HG03045 (cell line): Measurements from ENCODE around the gene CLNK.
"Not testable (repeated sequence)": the region's sequence is repeated elsewhere in the genome, so short reads cannot be mapped to it uniquely, and the experiment has no call there.

Source experiments
- ATAC-seq: cut with Tn5 transposase; IDR thresholded peaks from one replicate; pipeline ENCODE4 v1.9.1; 2021; ENCODE audit warnings: mild to moderate bottlenecking, moderate library complexity; ENCODE audit not compliant: unreplicated experiment

The CLNK gene

DNA sequence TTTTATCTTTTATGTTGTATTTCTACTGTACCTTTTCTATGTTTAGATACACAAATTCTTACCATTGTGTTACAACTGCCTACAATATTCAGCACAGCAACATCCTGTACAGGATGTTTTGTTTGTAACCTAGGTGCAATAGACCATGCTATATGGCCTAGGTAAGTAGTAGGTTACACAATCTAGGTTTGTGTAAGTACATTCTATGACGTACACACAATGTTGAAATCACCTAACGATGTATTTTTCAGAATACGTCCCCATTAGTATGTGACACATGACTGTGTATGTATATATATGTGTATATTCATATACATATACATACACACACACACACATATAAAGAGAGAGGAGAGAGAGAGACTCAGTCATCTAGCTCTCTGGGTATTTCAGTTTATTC, 103.5 kb downstream of the CLNK start:
- no peak for ATAC-seq

DNA sequence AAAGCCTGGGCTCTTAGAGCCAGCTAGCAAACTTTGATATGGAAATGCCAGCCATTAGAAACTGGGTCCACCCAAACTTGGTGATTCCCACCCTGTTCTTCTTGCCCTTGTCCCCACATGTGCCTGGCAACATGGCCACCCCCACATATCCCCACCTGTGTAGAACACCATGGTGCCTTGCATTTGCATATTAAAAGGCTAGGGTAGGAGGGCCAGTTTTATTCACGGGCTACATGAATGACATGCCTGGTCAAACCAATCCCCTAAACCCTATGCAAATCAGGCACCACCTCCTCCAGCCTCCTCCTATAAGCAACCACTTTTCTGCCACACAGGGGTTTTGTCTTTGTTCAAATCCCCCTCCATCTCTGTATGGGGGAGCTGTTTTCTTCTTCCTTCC, 104.9 kb downstream of the CLNK start:
- ATAC-seq, result no peak

DNA sequence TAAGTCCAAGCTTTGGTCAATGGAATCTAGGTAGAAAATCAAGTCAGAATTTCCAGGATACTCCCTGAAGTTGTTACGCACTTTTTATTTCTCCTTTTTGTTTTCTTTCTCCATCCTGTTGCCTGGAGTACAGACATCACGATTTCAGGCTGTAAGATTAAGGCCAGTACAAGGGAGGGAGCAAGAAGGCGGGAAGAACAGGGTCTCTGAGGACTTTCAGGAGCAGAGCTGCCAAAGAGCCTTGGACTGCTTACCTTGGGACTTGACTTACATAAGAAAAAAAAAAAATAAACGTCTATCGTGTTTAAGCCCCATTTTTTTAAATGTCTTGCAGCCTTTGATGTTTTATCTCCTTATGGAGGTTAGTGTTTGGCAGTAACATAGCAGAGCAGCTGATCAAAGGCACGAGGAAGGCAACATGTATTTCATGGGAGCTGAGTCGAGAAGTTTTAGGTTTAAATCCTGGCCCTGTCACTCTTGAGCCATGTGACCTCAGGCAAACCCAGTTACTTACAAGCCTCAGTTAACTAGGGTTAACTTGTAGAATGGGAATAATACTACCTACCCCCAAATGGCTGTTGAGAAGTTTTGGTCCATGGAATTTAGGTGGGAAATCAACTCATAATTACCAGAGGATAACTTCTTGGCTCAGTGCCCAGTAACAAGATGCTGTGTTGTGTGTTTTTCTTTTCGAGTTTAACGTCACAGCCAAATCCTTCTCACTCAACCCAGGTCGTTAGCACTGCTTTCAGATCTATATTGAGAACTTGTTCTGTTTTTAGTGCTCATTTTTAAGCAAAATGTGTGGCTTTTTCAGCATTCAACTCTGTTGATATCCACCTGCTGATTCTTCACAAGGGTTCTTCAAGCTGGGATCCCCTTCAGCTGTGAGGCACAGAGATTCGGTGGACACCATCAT, 106.8 kb downstream of the CLNK start:
- ATAC-seq, result peak; percentile 75

DNA sequence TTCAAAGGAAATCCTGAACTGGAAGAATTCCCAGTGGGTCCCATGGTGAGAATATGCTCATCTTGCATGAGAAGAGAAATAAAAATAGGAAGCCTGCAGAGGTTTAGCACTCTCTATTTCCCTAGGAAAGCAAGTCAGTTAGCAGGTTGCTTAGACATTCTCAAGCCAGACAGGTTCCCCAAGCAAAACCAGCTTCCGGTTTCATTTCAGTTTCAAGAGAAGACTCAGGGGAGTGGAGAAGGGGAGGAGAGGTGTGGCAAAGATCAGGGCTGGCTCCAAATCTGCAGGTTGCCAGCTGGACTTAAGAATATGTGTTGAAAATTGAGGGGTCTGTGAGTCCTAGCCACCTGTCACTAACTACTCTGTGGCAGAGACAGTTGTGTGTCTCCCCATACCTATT, 107.5 kb downstream of the CLNK start:
- peak; percentile 61 for ATAC-seq

DNA sequence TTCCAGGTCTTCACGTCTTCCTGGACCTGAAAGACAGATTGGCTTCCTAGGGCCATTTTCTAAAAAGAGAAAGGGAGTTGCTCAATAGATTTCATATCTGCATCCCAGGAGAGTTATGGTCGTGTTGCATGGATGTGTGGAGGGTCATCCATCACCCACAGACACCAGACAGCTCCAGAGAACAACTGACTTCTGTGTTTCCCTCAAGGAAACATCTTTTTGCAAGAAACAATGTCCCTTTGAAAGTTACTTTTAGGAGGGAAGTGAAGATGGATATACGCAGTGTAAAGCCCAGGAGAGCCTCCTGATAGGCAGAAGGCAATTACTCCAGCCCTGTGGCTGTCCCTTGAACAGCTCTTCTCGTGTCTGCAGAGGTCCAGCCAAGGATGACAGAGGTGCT, 108.3 kb downstream of the CLNK start:
- ATAC-seq, result no peak

DNA sequence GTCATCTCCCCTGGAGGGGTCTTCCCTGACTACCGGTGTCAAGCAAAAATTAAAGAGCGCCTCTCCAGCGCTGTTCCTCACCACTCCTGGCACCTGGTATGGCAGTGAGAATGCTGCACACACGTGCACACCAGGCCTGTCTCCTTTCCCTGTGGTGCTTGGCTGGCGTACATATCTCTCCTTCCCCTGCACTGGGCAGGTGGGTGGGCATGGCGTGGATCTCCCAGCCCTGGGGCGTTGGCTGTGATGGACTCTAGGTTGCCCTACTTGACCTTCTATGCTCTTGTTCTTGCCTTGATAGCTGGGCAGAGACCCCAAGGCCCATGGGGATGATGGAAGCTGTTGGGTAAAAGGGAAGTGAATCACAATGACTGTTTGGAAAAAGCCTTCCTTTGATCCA, 109.2 kb downstream of the CLNK start:
- ATAC-seq, result no peak

DNA sequence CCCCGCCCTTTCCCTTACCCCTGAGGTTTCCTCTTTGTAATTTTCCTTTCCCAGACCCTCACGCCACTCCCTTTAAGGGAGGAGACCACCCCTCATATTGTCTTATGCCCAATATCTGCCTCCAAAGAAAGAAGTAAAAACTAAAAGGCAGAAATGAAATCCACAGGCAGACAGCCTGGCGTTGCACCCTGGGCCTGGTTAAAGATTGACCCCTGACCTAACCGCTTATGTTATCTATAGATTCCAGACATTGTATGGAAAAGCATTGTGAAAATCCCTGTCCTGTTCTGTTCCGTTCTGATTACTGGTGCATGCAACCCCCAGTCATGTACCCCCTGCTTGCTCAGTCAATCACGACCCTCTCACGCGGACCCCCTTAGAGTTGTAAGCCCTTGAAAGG, 110.0 kb downstream of the CLNK start:
- ATAC-seq, result not testable (repeated sequence)

DNA sequence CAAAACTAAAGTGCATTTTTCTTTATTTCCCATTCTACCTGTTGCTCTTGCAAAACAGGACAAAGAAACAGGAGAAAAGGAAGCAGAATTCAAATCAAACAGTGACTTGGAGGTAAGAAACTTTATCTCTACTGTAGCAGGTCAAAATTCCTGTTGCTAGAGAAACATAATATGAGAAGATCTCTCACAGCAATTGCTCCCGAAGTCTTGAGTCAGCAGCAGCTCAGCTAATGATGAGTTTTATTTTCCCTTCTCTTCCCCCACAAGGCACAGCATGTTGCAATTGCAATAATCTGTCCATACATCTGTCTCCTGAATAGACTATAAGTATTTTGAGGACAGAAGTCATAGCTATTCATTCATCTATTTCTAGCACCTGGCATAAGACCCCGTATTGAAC, 112.7 kb downstream of the CLNK start:
- no peak for ATAC-seq

DNA sequence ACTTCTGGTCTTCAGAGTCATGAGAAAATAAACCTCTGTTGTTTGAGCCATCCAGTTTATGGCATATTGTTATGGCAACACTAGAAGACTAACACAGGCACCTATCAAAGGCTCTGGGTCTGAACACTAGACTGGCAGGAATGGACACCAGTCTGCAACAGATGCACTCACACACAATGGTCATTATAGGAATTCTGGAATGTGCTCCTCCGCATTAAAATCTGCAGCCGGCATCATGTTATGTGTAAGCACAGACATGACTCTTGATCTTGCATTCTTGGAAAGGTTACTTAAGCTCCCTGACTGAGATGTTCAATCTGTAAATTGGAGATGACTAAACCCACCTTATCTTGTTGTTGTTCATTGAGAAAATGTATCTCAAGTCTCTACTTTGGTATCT, 115.1 kb downstream of the CLNK start:
- no peak for ATAC-seq

DNA sequence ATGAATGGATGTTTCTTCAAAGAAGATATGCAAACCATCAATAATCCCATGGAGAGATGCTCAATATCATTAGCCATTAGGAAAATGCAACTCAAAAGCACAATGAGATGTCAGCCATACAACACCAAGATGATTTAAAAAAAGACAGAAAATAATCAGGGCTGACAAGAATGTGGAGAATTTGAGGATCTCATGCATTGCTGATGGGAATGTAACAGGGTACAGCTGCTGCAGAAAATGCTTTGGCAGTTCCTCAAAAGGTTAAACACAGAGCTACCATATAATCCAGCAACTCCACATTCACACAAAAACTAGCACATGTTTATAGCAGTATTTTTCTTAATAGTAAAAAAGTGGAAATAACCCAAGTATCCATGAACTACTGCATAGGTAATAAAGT, 116.8 kb downstream of the CLNK start:
- ATAC-seq, result no peak

DNA sequence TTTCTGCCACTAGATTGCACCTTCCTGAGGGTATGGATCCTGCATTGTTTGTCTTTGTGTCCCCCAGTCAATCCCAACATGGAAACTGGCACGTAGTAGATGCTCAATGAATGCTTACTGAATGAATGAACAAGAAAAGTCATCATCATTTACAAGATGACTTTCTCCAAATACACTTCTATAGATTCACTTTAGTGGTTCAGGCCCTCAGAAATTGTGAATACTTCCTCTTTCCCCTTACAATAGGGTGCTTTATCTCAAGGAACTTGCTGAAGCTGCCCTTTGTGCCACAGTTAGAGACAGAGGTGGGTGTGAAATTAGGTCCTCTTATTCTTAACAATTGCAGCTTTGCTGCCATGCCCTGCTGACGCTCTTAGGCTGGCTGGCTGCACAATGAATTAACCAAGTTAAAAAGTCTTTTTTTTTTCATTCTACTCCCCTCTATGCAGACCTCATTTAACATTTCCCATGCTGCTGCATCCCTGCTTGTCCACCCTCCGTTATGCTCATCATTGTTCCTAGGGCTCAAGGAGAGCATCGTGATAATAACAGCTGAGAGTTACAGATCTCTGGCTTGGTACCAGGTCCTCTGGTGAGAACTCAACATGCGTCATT, 119.3 kb downstream of the CLNK start:
- ATAC-seq, result no peak

DNA sequence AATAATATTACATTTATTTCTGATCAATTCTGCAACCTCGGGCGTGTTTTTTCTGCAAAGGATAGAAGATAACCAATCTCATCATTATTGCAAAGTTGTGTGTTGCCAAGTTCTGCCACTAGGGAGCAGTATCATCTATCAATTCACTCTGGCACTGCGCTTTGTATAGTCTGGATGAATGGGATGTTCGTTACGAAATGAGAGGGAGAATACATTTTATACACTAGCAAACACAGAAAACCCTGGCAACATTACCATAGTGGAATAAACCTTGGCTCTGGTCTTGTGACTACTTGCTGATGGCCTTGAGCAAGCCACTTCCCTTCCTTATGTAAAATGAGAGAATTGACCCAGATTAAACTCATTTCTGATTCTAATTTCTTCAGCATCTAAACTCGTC, 129.9 kb downstream of the CLNK start:
- no peak for ATAC-seq

DNA sequence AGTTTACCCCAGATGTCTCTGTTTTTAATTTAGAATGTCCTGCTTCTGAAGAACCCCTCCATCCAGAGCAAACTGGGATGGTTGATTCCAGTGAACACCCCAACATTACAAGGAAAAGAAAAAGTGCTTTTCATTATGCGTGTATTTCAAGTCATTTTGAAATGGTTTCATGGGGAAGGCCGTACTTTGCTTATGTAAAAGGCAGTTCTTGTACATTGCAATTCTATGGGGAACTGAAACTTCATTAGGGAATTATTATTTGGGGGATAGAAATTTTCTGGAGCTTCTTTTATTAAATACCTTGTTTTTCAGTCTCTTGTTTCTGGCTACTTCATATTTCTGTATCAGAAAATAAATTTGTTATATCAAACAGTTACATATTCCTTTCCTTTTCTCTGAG, 130.4 kb downstream of the CLNK start:
- ATAC-seq, result no peak

DNA sequence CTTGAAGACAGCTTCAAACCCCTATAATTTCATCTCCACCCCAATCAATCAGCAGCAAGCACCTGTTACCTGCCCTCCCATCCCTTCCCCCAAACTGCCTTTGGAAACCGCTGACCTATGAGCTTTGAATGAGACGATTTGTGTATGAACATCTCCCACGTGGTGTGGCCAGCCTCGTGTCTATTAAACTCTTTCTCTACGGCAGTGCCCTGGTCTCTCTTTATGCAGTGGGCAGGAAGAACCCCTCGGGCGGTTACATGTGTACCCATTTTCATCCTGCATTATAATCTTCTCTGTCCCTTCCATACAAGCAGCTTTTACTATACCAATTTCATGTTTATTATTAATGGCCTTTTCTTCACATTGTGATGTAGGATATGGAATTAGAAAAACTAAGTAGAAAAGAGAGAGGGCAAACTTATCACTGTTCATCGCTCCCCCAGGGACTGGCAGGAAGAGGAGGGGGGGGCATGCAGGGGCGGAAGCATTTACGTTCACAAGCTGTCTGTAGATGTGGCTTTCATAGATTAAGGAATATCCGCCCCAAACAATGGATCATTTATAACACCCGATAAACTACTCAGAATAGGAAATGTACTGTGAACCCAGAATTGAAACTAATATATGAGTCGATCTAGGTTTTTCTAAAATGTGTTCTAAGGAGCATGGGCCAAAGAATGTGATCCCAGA, 131.8 kb downstream of the CLNK start:
- ATAC-seq, result no peak

DNA sequence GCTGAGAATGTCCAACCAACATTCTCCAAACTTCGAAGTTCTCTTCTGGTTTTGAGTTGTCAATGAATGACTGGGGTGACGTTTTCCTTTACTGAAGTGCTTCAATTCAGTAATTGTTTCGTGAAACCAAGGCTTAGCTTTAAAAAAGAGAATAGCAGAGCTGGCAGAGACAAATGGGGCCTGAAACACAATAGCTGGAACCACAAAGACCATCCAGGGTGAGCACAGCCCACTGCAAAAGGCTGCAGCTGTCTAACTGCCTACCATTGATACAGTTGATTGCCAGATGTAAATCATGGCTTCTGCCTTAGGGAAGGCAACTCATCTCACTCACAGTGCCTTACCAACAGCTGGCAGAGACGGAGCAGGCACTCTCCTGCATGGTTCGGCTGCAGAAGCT, 148.7 kb downstream of the CLNK start:
- no peak for ATAC-seq

DNA sequence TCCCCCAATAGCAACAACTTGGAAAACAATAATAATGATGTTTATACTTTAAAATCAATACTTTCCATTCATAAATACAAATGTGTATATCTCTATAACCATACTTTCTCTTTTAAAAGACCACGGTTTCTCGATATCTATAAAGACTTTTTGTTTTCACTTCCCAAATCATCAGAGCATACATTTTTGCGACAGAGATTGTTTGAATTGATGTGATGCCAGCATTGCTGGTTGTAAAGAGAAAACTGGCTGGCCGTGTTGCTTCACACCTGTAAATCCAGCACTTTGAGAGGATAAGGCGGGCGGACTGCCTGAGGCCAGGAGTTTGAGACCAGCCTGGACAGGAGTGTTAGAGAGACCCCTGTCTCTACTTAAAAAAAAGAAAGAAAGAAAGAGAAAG, 149.7 kb downstream of the CLNK start:
- no peak for ATAC-seq

DNA sequence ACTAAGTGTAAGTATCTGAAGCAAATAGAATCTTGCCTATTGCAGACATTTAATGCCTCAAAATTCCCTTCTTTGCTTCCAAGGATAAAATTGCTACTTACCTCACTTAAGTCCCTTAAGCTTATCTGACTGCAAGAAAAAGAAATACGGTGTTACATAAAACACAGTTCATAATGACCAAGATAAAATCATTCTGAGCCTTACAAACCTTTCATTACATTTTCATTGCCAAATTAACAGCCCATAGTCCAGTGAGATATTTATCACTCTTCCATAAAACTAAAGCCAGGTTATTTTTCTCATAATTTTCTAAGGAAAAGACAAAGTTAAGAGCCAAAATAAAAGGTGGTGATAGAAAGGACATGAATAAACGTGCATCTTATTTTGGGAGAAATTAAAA, 152.4 kb downstream of the CLNK start:
- ATAC-seq, result no peak

DNA sequence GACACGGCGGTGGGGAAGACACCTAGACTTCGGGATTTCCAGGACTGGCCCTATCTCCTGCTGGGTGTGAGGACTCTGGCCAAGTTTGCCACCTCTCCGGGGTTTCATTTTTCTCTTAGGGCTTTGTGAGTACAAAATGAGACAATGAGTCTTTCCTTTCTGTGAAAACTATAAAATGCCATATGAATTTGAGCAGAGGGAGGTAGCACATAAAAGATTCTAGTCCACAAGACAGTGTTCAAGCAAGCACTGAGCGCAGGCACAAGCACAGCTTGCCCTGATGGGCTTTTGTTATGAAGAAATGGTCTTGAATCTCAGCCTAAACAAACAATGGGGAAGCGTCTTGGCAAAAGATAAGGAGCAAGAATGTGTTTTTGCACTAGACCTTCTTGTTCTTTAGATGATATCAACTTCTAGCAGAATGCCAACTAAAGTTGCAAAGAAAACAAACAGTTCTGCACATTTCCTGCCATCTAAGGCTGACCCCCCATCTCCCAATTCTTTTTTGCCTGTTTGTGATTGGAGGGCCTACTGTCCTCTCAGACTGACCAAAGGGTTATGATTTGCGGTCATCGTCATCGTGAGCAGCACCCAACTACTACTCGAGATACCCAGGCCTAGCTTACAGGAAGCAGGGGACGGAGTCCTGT, 154.3 kb downstream of the CLNK start:
- ATAC-seq, result no peak

DNA sequence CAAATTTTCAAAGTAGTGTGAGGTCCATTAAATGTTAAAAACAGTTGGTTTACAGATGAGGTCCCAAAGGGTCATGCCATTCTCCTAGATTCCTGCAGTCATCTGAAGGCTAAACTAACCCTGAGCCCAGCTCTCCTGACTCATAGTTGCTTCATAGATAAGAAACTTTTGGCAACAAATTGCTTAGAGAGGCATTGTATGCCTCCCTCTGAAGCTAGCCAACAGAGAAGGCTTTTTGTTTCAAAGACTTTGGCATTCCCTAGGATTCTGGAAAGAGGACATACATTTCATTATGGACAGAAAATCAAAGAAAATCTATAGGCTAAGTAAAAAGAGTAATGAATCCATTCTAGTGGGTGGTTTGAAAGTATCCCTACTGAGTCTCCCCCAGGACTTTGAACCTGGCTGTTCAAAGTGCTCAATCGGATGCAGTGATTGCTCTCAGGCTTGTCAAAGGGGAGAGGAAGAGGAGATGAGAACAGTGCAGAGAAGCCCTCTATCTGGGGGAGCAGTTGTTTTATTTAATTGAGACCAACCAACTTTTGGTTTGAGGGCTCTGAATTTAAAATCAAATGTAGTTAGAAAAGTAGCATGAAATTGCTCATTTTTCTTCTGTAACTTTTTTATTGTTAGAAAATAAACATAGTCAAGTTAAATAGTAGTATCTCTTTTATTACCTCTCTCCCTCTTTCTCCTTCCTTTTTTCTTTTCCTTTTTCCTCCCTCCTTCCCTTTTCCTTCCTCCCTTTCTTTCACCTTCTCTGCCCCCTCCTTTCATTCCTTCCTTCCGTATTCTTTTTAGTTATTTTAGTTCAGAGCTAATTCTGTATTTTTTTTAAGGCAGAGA, 155.1 kb downstream of the CLNK start:
- no peak for ATAC-seq

DNA sequence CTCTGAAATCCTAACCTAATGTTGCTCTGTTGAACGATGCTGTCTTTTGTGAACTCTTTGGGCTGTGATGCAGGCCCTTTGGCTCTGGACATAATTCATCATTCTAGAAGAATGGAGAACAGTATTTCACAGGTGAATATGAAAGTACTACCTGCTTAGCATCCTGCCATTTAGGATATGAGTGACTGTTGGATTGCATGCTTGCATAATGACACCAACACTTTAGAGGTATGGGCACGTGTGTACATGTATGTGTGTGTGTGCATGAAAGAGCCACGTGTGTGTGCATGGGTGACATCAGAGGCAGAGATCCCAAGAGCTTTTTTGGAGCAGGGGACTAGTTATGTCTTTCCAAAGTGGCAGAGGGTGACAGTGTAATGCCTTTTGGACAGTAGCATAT, 157.1 kb downstream of the CLNK start:
- no peak for ATAC-seq
